GM12878 (cell line): ENCODE data around the gene PRR29. TPM values are rescaled to one million over a fixed set of nuclear protein-coding genes. Genes with fewer than 3 reads are reported as not detected.

Experiments
- ATAC-seq: fragments of 200-7000 bp; cut with Tn5 transposase; 3 replicates; pipeline ENCODE4 v1.9.1; 2020; ENCODE audit warnings: mild to moderate bottlenecking, moderate library complexity
- BruUV-seq: library from RNA; stranded (reverse); fragments of 400-500 nt; replicated peaks from 2 replicates; lab custom pipeline; 2021; lab: Mats Ljungman, UMichigan
- CTCF ChIA-PET: fragments of 300-600 bp; sonication (Branson Sonifier 250); formaldehyde crosslinking; extraction: SDS; loops from one replicate; lab custom pipeline; 2021; ENCODE audit warnings: inconsistent platforms; lab: Yijun Ruan, JAX
- POLR2A ChIA-PET: fragments of 350-600 bp; formaldehyde crosslinking; extraction: SDS; loops from one replicate; lab custom pipeline; 2021; ENCODE audit warnings: inconsistent platforms; lab: Charles Lee
- RAD21 ChIA-PET: fragments of 300-600 bp; sonication (Branson Sonifier 250); formaldehyde crosslinking; loops from one replicate; lab custom pipeline; 2023; ENCODE audit warnings: antibody characterized with exemption; ENCODE audit not compliant: unreplicated experiment; lab: Charles Lee
- SMC1A ChIA-PET: fragments of 300-600 bp; sonication (Branson Sonifier 250); formaldehyde crosslinking; loops from one replicate; lab custom pipeline; 2023; ENCODE audit not compliant: unreplicated experiment, uncharacterized antibody; lab: Charles Lee
- DNase-seq: peaks from one replicate; pipeline ENCODE4 v3.0.0-alpha.2; 2011; ENCODE audit warnings: low read depth, low spot score
- FAIRE-seq: peaks from 3 replicates; lab custom pipeline; 2011; peaks lifted over from hg19 to GRCh38; lab: Jason Lieb, UNC
- H2AFZ ChIP-seq: 2 replicates; pipeline ENCODE4 v1.6.0; 2011; ENCODE audit warnings: low read depth, low read length, control low read depth; ENCODE audit not compliant: control insufficient read depth
- H3K27ac ChIP-seq: 2 replicates; pipeline ENCODE4 v1.5.1; 2011; ENCODE audit warnings: control low read depth; ENCODE audit not compliant: control insufficient read depth, insufficient read depth
- H3K27me3 ChIP-seq, 2 experiments: replicated peaks in 1 of 2; 2 replicates each; pipeline versions ENCODE4 v1.6.0 to v1.6.1; 2011; ENCODE audit warnings: low read length in 1 of 2; ENCODE audit not compliant: control insufficient read depth in 2 of 2, insufficient read depth in 2 of 2
- H3K36me3 ChIP-seq, 2 experiments: 2 replicates each; pipeline ENCODE4 v1.5.1; 2011; ENCODE audit warnings: low read length in 1 of 2; ENCODE audit not compliant: control insufficient read depth in 2 of 2, insufficient read depth in 2 of 2
- H3K4me1 ChIP-seq: 2 replicates; pipeline ENCODE4 v1.6.1; 2011; ENCODE audit warnings: mild to moderate bottlenecking, low read length, moderate library complexity, mixed read lengths; ENCODE audit not compliant: control insufficient read depth, insufficient read depth
- H3K4me2 ChIP-seq: 2 replicates; pipeline ENCODE4 v1.6.0; 2011; ENCODE audit warnings: control low read depth; ENCODE audit not compliant: control insufficient read depth, insufficient read depth
- H3K4me3 ChIP-seq: fragments of 200-600 bp; sonication (generic); 2 replicates; pipeline ENCODE4 v1.5.1; 2016
- H3K79me2 ChIP-seq: 2 replicates; pipeline ENCODE4 v1.6.0; 2011; ENCODE audit warnings: low read length; ENCODE audit not compliant: control insufficient read depth, insufficient read depth
- H3K9ac ChIP-seq: 2 replicates; pipeline ENCODE4 v1.8.0; 2011; ENCODE audit warnings: low read length, control low read depth, mixed read lengths; ENCODE audit not compliant: control insufficient read depth, insufficient read depth
- H3K9me3 ChIP-seq: replicated peaks from 3 replicates; pipeline ENCODE4 v1.5.1; 2011; ENCODE audit warnings: mild to moderate bottlenecking, low read length; ENCODE audit not compliant: control insufficient read depth, insufficient read depth
- H4K20me1 ChIP-seq: 2 replicates; pipeline ENCODE4 v1.6.0; 2011; ENCODE audit not compliant: control insufficient read depth, insufficient read depth
- CREM ChIP-seq: IDR thresholded peaks from 2 replicates; pipeline ENCODE4 v1.6.1; 2014; ENCODE audit warnings: antibody characterized with exemption, low read depth
- GABPA ChIP-seq: IDR thresholded peaks from 2 replicates; pipeline ENCODE4 v1.6.1; 2014; ENCODE audit warnings: antibody characterized with exemption, low read depth, mild to moderate bottlenecking, inconsistent platforms
- KLF5 ChIP-seq: fragments of 450-650 bp; IDR thresholded peaks from 2 replicates; pipeline ENCODE4 v1.6.1; 2014; ENCODE audit warnings: mild to moderate bottlenecking; ENCODE audit not compliant: partially characterized antibody
- PAX8 ChIP-seq: fragments of 450-650 bp; IDR thresholded peaks from 2 replicates; pipeline ENCODE4 v1.6.1; 2017; ENCODE audit warnings: mild to moderate bottlenecking, moderate library complexity
- RAD21 ChIP-seq: IDR thresholded peaks from 2 replicates; pipeline ENCODE4 v1.6.1; 2011; ENCODE audit warnings: mild to moderate bottlenecking, low read depth, low read length, moderate library complexity; ENCODE audit not compliant: insufficient read depth
- WGBS: methylation state at CpG from one replicate; pipeline ENCODE4 v1.1.6; 2016; ENCODE audit warnings: low lambda C conversion rate; ENCODE audit not compliant: insufficient replicate concordance, insufficient coverage; ENCODE audit errors: missing lambda C conversion rate; 5-methylcytosine and 5-hydroxymethylcytosine counted together
- in situ Hi-C: fragments of 300-500 bp; cut with MboI; formaldehyde crosslinking; loops from 9 replicates; pipeline ENCODE4 v1.14.3; 2018; ENCODE audit warnings: mixed read lengths
- intact Hi-C: fragments of 100-400 bp; cut with micrococcal nuclease; formaldehyde crosslinking; loops from one replicate; pipeline ENCODE4 v1.14.2; 2022; ENCODE audit not compliant: unreplicated experiment
- polyA plus RNA-seq, 11 experiments: library from polyadenylated mRNA; depleted of rRNA in 4 of 11; unstranded in 6 of 11; stranded (reverse) in 5 of 11; fragments of >200 nt; fragmentation: Nextera tagmentation in 4 of 11; fragmentation: Illumina TruSeq in 1 of 11; extraction: Ambion mirVana in 4 of 11; extraction: Trizol in 1 of 11; gene quantifications; 1 replicate in 1 of 11; 2 replicates in 10 of 11; pipeline versions ENCODE4 v1.2.1 to v1.2.3, GENCODE V29; 2011 to 2016; ENCODE audit warnings: inconsistent platforms in 2 of 11, missing spikeins in 2 of 11, low read depth in 1 of 11
- total RNA-seq, 4 experiments: library from RNA; depleted of rRNA in 3 of 4; stranded (reverse); fragments of >200 nt in 3 of 4; fragmentation: Illumina TruSeq in 1 of 4; extraction: Trizol in 1 of 4; gene quantifications; 2 replicates each; pipeline versions ENCODE4 v1.2.1 to v1.2.3, GENCODE V29; 2013 to 2021
- TF ChIP-seq, protein P1 (sequence below): fragments of 450-650 bp; IDR thresholded peaks from 2 replicates; pipeline ENCODE4 v1.6.1; 2017; ENCODE audit warnings: antibody characterized with exemption, mild to moderate bottlenecking, moderate library complexity
- TF ChIP-seq, protein P2 (sequence below): fragments of 450-650 bp; IDR thresholded peaks from 2 replicates; pipeline ENCODE4 v1.6.1; 2017; ENCODE audit warnings: mild to moderate bottlenecking, moderate library complexity

The PRR29 gene
- total and polyA plus RNA-seq, 10 of the 15 experiments (the other 5 are each of a cell fraction or from before 2014, with no cell fraction given) = 0.01 to 2.4 (median 0.18) TPM; not detected in 3

DNA sequence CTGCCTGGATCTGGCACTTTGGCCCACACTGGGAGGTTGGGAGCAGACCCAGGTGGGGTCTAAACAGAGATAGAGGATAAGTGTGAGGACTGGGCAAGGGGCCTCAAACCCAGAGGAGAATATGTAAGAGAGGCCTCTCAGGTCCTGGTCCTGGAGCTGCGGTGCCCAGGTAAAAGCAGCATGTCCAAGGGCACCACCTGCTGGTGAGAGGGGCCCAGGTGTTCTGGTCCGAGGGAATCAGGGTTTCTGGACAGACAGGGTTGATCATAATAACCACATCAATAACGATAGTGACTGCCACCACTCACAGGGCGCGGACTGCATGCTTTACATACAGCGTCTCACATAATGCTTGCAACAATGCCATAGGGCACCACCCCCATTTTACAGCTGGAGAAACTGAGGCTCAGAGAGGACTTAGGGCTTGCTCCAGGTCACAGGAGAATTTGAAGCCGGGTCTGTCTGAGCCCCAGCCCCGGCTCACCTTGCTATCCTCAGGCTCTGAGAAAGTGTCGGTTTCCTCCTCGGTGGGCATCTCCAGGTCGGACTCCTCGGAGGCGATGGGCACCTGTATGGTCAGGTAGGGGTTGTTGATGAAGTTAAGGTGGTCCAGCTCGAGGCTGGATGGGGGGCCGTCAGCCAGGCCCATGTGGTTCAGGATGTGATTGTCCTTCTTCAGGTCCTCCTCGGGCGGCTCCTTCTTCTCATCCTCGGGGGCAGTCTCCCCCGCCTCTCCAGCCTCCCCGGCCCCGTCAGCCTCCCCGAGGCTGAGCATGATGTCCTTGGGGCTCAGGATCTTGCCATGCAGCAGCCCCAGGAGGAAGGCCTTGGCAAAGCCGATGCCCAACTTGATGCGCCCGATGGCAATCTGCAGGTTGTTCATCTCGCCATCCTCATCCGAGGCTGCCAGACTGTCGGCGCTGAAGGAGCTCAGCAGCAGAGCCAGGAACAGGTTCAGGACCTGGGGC, 46.9 kb upstream of the PRR29 start (continued):
- peak; percentile 69 for TF ChIP-seq RAD21

DNA sequence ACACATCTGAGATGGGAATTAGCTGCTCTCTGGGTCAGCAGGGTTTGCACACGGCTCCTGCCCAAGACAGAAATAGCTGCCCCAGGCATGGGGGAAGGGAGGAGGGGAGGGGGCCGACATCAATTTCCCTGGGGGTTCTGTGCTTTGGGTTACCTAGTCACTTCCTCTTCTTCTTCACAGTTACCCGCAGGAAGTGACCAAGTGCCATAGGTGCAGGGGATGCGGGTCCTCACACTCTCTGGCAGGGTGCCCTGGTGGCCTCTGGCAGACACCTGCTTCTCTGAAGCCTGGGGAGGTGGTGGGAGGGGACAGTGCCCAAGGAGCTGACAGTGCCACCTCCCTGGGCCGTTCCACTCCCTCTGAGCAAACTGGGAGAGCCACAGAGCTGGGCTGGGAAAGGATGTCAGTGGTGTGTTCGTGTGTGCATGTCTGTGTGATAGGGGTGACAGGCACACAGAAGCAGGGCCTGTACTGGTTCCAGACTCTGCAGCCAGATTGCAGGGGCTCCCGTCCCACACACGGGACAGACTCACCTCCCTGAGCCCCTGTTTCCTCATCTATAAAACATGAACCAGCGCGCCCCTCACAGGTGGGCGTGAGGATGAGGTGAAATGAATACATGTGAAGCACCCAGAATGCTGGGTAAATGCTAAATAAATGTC, 43.6 kb upstream of the PRR29 start:
- Histone ChIP-seq H3K36me3 (no peaks in the 10 kb centered on the region), H3K4me1 (peaks cover 14% of the 10 kb centered on the region), H3K27me3 (no peaks in the 10 kb centered on the region), H3K9ac (no peak overlapping the region), H3K9me3 (no peaks in the 10 kb centered on the region), H3K27ac (no peak overlapping the region), H4K20me1 (no peaks in the 10 kb centered on the region), H2AFZ (peak overlapping the region; percentile 9), H3K4me2 (no peak overlapping the region), H3K79me2 (no peaks in the 10 kb centered on the region), H3K4me3 (no peak overlapping the region)
- SMC1A ChIA-PET = interaction anchor here (1.0 to 9.9 kb wide), 8 partner anchors 8 to 72 kb away, joined by 3 to 155 read pairs (median 6); partner anchors contain the start of genes CD79B and GH1
- POLR2A ChIA-PET = interaction anchor here (0.6 to 1.3 kb wide), 7 partner anchors 12 to 177 kb away, joined by 3 to 5 read pairs (median 3); partner anchors contain the start of gene ICAM2
- in situ Hi-C loops = no loop called here
- RAD21 ChIA-PET = interaction anchor here (0.7 to 7.8 kb wide), 12 partner anchors 9 to 179 kb away, joined by 3 to 97 read pairs (median 4); partner anchors contain the start of genes GH1 and ICAM2
- 21% methylated on average over 11 of the region's 11 CpGs for WGBS
- DNase-seq = no peak
- intact Hi-C loops = loop anchor here (5.0 kb wide), 1 partner anchor 63 kb away; no protein-coding TSS in a partner anchor
- CTCF ChIA-PET = interaction anchor here (0.6 to 11.0 kb wide), 14 partner anchors 8 to 179 kb away, joined by 3 to 315 read pairs (median 11); partner anchors contain the start of genes CD79B, CSHL1, GH1 and ICAM2
- BruUV-seq = no TSS peak
- peak; percentile 86 for ATAC-seq
- FAIRE-seq = peak; percentile 52
- no peak for TF ChIP-seq CREM
- no peak for TF ChIP-seq PAX8
- TF ChIP-seq GABPA = no peak
- TF ChIP-seq, protein P1, sequence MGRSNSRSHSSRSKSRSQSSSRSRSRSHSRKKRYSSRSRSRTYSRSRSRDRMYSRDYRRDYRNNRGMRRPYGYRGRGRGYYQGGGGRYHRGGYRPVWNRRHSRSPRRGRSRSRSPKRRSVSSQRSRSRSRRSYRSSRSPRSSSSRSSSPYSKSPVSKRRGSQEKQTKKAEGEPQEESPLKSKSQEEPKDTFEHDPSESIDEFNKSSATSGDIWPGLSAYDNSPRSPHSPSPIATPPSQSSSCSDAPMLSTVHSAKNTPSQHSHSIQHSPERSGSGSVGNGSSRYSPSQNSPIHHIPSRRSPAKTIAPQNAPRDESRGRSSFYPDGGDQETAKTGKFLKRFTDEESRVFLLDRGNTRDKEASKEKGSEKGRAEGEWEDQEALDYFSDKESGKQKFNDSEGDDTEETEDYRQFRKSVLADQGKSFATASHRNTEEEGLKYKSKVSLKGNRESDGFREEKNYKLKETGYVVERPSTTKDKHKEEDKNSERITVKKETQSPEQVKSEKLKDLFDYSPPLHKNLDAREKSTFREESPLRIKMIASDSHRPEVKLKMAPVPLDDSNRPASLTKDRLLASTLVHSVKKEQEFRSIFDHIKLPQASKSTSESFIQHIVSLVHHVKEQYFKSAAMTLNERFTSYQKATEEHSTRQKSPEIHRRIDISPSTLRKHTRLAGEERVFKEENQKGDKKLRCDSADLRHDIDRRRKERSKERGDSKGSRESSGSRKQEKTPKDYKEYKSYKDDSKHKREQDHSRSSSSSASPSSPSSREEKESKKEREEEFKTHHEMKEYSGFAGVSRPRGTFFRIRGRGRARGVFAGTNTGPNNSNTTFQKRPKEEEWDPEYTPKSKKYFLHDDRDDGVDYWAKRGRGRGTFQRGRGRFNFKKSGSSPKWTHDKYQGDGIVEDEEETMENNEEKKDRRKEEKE = no peak
- TF ChIP-seq, protein P2, sequence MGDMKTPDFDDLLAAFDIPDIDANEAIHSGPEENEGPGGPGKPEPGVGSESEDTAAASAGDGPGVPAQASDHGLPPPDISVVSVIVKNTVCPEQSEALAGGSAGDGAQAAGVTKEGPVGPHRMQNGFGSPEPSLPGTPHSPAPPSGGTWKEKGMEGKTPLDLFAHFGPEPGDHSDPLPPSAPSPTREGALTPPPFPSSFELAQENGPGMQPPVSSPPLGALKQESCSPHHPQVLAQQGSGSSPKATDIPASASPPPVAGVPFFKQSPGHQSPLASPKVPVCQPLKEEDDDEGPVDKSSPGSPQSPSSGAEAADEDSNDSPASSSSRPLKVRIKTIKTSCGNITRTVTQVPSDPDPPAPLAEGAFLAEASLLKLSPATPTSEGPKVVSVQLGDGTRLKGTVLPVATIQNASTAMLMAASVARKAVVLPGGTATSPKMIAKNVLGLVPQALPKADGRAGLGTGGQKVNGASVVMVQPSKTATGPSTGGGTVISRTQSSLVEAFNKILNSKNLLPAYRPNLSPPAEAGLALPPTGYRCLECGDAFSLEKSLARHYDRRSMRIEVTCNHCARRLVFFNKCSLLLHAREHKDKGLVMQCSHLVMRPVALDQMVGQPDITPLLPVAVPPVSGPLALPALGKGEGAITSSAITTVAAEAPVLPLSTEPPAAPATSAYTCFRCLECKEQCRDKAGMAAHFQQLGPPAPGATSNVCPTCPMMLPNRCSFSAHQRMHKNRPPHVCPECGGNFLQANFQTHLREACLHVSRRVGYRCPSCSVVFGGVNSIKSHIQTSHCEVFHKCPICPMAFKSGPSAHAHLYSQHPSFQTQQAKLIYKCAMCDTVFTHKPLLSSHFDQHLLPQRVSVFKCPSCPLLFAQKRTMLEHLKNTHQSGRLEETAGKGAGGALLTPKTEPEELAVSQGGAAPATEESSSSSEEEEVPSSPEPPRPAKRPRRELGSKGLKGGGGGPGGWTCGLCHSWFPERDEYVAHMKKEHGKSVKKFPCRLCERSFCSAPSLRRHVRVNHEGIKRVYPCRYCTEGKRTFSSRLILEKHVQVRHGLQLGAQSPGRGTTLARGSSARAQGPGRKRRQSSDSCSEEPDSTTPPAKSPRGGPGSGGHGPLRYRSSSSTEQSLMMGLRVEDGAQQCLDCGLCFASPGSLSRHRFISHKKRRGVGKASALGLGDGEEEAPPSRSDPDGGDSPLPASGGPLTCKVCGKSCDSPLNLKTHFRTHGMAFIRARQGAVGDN = no peak
- TF ChIP-seq KLF5 = no peak
- no peak for TF ChIP-seq RAD21
